GM12878 (cell line): ENCODE results near the gene GZMH. TPM values are rescaled to one million over a fixed set of nuclear protein-coding genes. Genes with fewer than 3 reads are reported as not detected.

ENCODE experiments used
- ATAC-seq: fragments of 200-7000 bp; cut with Tn5 transposase; 3 replicates; pipeline ENCODE4 v1.9.1; 2020; ENCODE audit warnings: mild to moderate bottlenecking, moderate library complexity
- BruUV-seq: library from RNA; stranded (reverse); fragments of 400-500 nt; replicated peaks from 2 replicates; lab custom pipeline; 2021; lab: Mats Ljungman, UMichigan
- CTCF ChIA-PET: fragments of 300-600 bp; sonication (Branson Sonifier 250); formaldehyde crosslinking; extraction: SDS; loops from one replicate; lab custom pipeline; 2021; ENCODE audit warnings: inconsistent platforms; lab: Yijun Ruan, JAX
- POLR2A ChIA-PET: fragments of 350-600 bp; formaldehyde crosslinking; extraction: SDS; loops from one replicate; lab custom pipeline; 2021; ENCODE audit warnings: inconsistent platforms; lab: Charles Lee
- RAD21 ChIA-PET: fragments of 300-600 bp; sonication (Branson Sonifier 250); formaldehyde crosslinking; loops from one replicate; lab custom pipeline; 2023; ENCODE audit warnings: antibody characterized with exemption; ENCODE audit not compliant: unreplicated experiment; lab: Charles Lee
- SMC1A ChIA-PET: fragments of 300-600 bp; sonication (Branson Sonifier 250); formaldehyde crosslinking; loops from one replicate; lab custom pipeline; 2023; ENCODE audit not compliant: unreplicated experiment, uncharacterized antibody; lab: Charles Lee
- DNase-seq: peaks from one replicate; pipeline ENCODE4 v3.0.0-alpha.2; 2011; ENCODE audit warnings: low read depth, low spot score
- FAIRE-seq: peaks from 3 replicates; lab custom pipeline; 2011; peaks lifted over from hg19 to GRCh38; lab: Jason Lieb, UNC
- H2AFZ ChIP-seq: 2 replicates; pipeline ENCODE4 v1.6.0; 2011; ENCODE audit warnings: low read depth, low read length, control low read depth; ENCODE audit not compliant: control insufficient read depth
- H3K27ac ChIP-seq: 2 replicates; pipeline ENCODE4 v1.5.1; 2011; ENCODE audit warnings: control low read depth; ENCODE audit not compliant: control insufficient read depth, insufficient read depth
- H3K27me3 ChIP-seq, 2 experiments: replicated peaks in 1 of 2; 2 replicates each; pipeline versions ENCODE4 v1.6.0 to v1.6.1; 2011; ENCODE audit warnings: low read length in 1 of 2; ENCODE audit not compliant: control insufficient read depth in 2 of 2, insufficient read depth in 2 of 2
- H3K36me3 ChIP-seq, 2 experiments: 2 replicates each; pipeline ENCODE4 v1.5.1; 2011; ENCODE audit warnings: low read length in 1 of 2; ENCODE audit not compliant: control insufficient read depth in 2 of 2, insufficient read depth in 2 of 2
- H3K4me1 ChIP-seq: 2 replicates; pipeline ENCODE4 v1.6.1; 2011; ENCODE audit warnings: mild to moderate bottlenecking, low read length, moderate library complexity, mixed read lengths; ENCODE audit not compliant: control insufficient read depth, insufficient read depth
- H3K4me2 ChIP-seq: 2 replicates; pipeline ENCODE4 v1.6.0; 2011; ENCODE audit warnings: control low read depth; ENCODE audit not compliant: control insufficient read depth, insufficient read depth
- H3K4me3 ChIP-seq: fragments of 200-600 bp; sonication (generic); 2 replicates; pipeline ENCODE4 v1.5.1; 2016
- H3K79me2 ChIP-seq: 2 replicates; pipeline ENCODE4 v1.6.0; 2011; ENCODE audit warnings: low read length; ENCODE audit not compliant: control insufficient read depth, insufficient read depth
- H3K9ac ChIP-seq: 2 replicates; pipeline ENCODE4 v1.8.0; 2011; ENCODE audit warnings: low read length, control low read depth, mixed read lengths; ENCODE audit not compliant: control insufficient read depth, insufficient read depth
- H3K9me3 ChIP-seq: replicated peaks from 3 replicates; pipeline ENCODE4 v1.5.1; 2011; ENCODE audit warnings: mild to moderate bottlenecking, low read length; ENCODE audit not compliant: control insufficient read depth, insufficient read depth
- H4K20me1 ChIP-seq: 2 replicates; pipeline ENCODE4 v1.6.0; 2011; ENCODE audit not compliant: control insufficient read depth, insufficient read depth
- CHD2 ChIP-seq: IDR thresholded peaks from 2 replicates; pipeline ENCODE4 v1.6.1; 2011; ENCODE audit warnings: low read depth, low read length, improper control_type of control experiment, borderline replicate concordance
- CREM ChIP-seq: IDR thresholded peaks from 2 replicates; pipeline ENCODE4 v1.6.1; 2014; ENCODE audit warnings: antibody characterized with exemption, low read depth
- HDGF ChIP-seq: fragments of 450-650 bp; IDR thresholded peaks from 2 replicates; pipeline ENCODE4 v1.6.1; 2016; ENCODE audit warnings: antibody characterized with exemption
- JUNB ChIP-seq: IDR thresholded peaks from 2 replicates; pipeline ENCODE4 v1.6.1; 2016; ENCODE audit warnings: antibody characterized with exemption, mild to moderate bottlenecking
- MTA2 ChIP-seq: fragments of 450-650 bp; IDR thresholded peaks from 2 replicates; pipeline ENCODE4 v1.6.1; 2016; ENCODE audit warnings: low read depth, mild to moderate bottlenecking, moderate library complexity
- NFIC ChIP-seq: IDR thresholded peaks from 2 replicates; pipeline ENCODE4 v1.6.1; 2012; ENCODE audit warnings: low read depth, mild to moderate bottlenecking, inconsistent platforms, low read length, moderate library complexity
- NFYB ChIP-seq: IDR thresholded peaks from 2 replicates; pipeline ENCODE4 v1.6.1; 2011; ENCODE audit warnings: low read depth, mild to moderate bottlenecking, low read length, improper control_type of control experiment, moderate library complexity; ENCODE audit not compliant: insufficient read depth
- POLR2AphosphoS2 ChIP-seq: IDR thresholded peaks from 2 replicates; pipeline ENCODE4 v1.6.1; 2011; ENCODE audit warnings: low read depth, mild to moderate bottlenecking, low read length, improper control_type of control experiment, moderate library complexity
- RFX5 ChIP-seq: IDR thresholded peaks from 2 replicates; pipeline ENCODE4 v1.6.1; 2011; ENCODE audit warnings: low read depth, low read length, improper control_type of control experiment
- SMARCA5 ChIP-seq: fragments of 450-650 bp; IDR thresholded peaks from 2 replicates; pipeline ENCODE4 v1.6.1; 2017; ENCODE audit warnings: mild to moderate bottlenecking
- SPI1 ChIP-seq: IDR thresholded peaks from 2 replicates; pipeline ENCODE4 v1.6.1; 2011; ENCODE audit warnings: low read depth, mild to moderate bottlenecking, low read length, moderate library complexity, borderline replicate concordance; ENCODE audit not compliant: insufficient read depth
- ZNF384 ChIP-seq: IDR thresholded peaks from 2 replicates; pipeline ENCODE4 v1.6.1; 2012; ENCODE audit warnings: low read depth, mild to moderate bottlenecking, low read length, improper control_type of control experiment, borderline replicate concordance
- ZSCAN29 ChIP-seq: fragments of 450-650 bp; IDR thresholded peaks from 2 replicates; pipeline ENCODE4 v1.6.1; 2017; ENCODE audit warnings: mild to moderate bottlenecking, moderate library complexity
- WGBS: methylation state at CpG from one replicate; pipeline ENCODE4 v1.1.6; 2016; ENCODE audit warnings: low lambda C conversion rate; ENCODE audit not compliant: insufficient replicate concordance, insufficient coverage; ENCODE audit errors: missing lambda C conversion rate; 5-methylcytosine and 5-hydroxymethylcytosine counted together
- in situ Hi-C: fragments of 300-500 bp; cut with MboI; formaldehyde crosslinking; loops from 9 replicates; pipeline ENCODE4 v1.14.3; 2018; ENCODE audit warnings: mixed read lengths
- intact Hi-C: fragments of 100-400 bp; cut with micrococcal nuclease; formaldehyde crosslinking; loops from one replicate; pipeline ENCODE4 v1.14.2; 2022; ENCODE audit not compliant: unreplicated experiment
- polyA plus RNA-seq, 11 experiments: library from polyadenylated mRNA; depleted of rRNA in 4 of 11; unstranded in 6 of 11; stranded (reverse) in 5 of 11; fragments of >200 nt; fragmentation: Nextera tagmentation in 4 of 11; fragmentation: Illumina TruSeq in 1 of 11; extraction: Ambion mirVana in 4 of 11; extraction: Trizol in 1 of 11; gene quantifications; 1 replicate in 1 of 11; 2 replicates in 10 of 11; pipeline versions ENCODE4 v1.2.1 to v1.2.3, GENCODE V29; 2011 to 2016; ENCODE audit warnings: inconsistent platforms in 2 of 11, missing spikeins in 2 of 11, low read depth in 1 of 11
- total RNA-seq, 4 experiments: library from RNA; depleted of rRNA in 3 of 4; stranded (reverse); fragments of >200 nt in 3 of 4; fragmentation: Illumina TruSeq in 1 of 4; extraction: Trizol in 1 of 4; gene quantifications; 2 replicates each; pipeline versions ENCODE4 v1.2.1 to v1.2.3, GENCODE V29; 2013 to 2021
- TF ChIP-seq, protein P1 (sequence below): IDR thresholded peaks from 2 replicates; pipeline ENCODE4 v1.6.1; 2011; ENCODE audit warnings: low read depth, mild to moderate bottlenecking, low read length, moderate library complexity, borderline replicate concordance; ENCODE audit errors: extremely low read depth
- TF ChIP-seq, protein P2 (sequence below): fragments of 450-650 bp; conservative IDR thresholded peaks from 2 replicates; pipeline ENCODE4 v1.6.1; 2017; ENCODE audit warnings: mild to moderate bottlenecking, moderate library complexity
- TF ChIP-seq, protein P3 (sequence below): fragments of 450-650 bp; IDR thresholded peaks from 2 replicates; pipeline ENCODE4 v1.6.1; 2016; ENCODE audit warnings: mild to moderate bottlenecking

Gene GZMH
- total and polyA plus RNA-seq, 10 of the 15 experiments (the other 5 are each of a cell fraction or from before 2014, with no cell fraction given), result 0.16 to 0.53 (median 0.22) TPM; not detected in 6

DNA sequence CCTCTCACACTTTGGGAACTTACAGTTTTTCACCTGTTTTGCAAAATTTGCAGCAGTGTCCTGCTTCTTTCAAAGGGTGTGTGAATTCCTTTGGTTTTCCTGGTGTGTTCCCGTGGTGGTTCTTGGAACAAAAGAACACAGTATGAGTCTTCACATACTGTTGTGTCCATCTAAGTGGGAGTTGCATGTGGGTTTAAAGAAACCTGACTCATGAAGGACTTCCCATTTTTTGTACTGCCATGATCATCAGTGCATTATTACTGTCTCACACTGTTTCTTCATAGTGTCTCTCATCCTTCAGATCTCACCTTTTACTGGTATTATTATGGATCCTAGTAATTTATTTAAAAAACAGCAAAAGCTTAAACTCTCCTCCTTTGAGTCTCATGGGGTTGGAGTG lies 3.8 kb upstream of the GZMH start:
- Histone ChIP-seq H3K4me2 (no peak overlapping the region), H3K27me3 (no peaks in the 10 kb centered on the region), H4K20me1 (no peaks in the 10 kb centered on the region), H3K36me3 (no peaks in the 10 kb centered on the region)
- POLR2A ChIA-PET, result no interaction called here
- no peak for TF ChIP-seq JUNB
- TF ChIP-seq HDGF, result no peak
- no peak for TF ChIP-seq POLR2AphosphoS2
- TF ChIP-seq SPI1, result peak; percentile 44; the same call in 1 of the 2 replicates
- no peak for TF ChIP-seq MTA2
- TF ChIP-seq, all 136 proteins: peak for 1
- ChIA-PET CTCF (interaction anchor here (1.6 kb wide), 1 partner anchor 66 kb away, joined by 6 read pairs; no protein-coding TSS in a partner anchor), SMC1A (interaction anchor here (1.2 to 1.8 kb wide), 2 partner anchors 9 to 44 kb away, joined by 3 to 4 read pairs; no protein-coding TSS in a partner anchor), RAD21 (interaction anchor here (0.7 kb wide), 1 partner anchor 61 kb away, joined by 3 read pairs; no protein-coding TSS in a partner anchor)
- WGBS, result 0% methylated on average over 1 of the region's 1 CpG
- Histone ChIP-seq H3K4me1 (peaks cover 19% of the 10 kb centered on the region), H3K79me2 (no peaks in the 10 kb centered on the region), H3K4me3 (no peak overlapping the region), H3K9me3 (no peaks in the 10 kb centered on the region), H3K9ac (no peak overlapping the region), H3K27ac (no peak overlapping the region), H2AFZ (no peak overlapping the region)
- no TSS peak for BruUV-seq
- intact Hi-C loops (no loop called here), in situ Hi-C loops (no loop called here)
- FAIRE-seq (peak; percentile 41), ATAC-seq (no peak), DNase-seq (no peak)

DNA sequence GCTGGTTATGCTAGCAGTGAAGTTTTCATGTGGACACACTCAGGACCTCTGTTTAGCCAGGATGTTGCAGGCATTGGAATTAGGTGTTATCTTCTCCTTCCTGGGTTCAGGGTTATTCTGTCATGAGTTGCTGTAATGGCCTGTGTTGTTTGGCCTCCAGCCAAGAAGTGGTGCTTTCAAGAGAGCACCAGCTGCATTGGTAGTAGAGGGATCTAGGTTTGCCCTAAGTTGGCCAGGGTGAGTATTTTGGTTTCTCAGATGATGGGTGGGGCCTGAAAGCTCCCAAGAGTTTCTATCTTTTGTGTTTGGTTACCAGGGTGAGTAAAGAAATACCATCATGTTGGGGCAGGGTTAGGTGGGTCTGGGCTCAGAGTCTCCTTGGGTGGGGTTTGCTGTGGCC lies 2.7 kb upstream of the GZMH start:
- no peak overlapping the region for H3K9ac ChIP-seq
- H3K27me3 ChIP-seq, result no peaks in the 10 kb centered on the region
- POLR2A ChIA-PET, result no interaction called here
- H3K79me2 ChIP-seq, result no peaks in the 10 kb centered on the region
- no peak overlapping the region for H2AFZ ChIP-seq
- no peaks in the 10 kb centered on the region for H4K20me1 ChIP-seq
- no peak overlapping the region for H3K4me3 ChIP-seq
- H3K36me3 ChIP-seq, result no peaks in the 10 kb centered on the region
- no peak overlapping the region for H3K27ac ChIP-seq
- no peak overlapping the region for H3K4me2 ChIP-seq
- in situ Hi-C loops (no loop called here), intact Hi-C loops (no loop called here)
- SMC1A ChIA-PET, result interaction anchor here (1.3 to 1.8 kb wide), 2 partner anchors 11 to 13 kb away, joined by 3 to 4 read pairs; no protein-coding TSS in a partner anchor
- CTCF ChIA-PET, result interaction anchor here (1.0 kb wide), 1 partner anchor 98 kb away, joined by 3 read pairs; no protein-coding TSS in a partner anchor
- H3K9me3 ChIP-seq, result no peaks in the 10 kb centered on the region
- DNase-seq (no peak), ATAC-seq (no peak), FAIRE-seq (no peak)
- RAD21 ChIA-PET, result no interaction called here
- no TSS peak for BruUV-seq
- peaks cover 19% of the 10 kb centered on the region for H3K4me1 ChIP-seq
- TF ChIP-seq NFYB, result no peak
- TF ChIP-seq, protein P1, sequence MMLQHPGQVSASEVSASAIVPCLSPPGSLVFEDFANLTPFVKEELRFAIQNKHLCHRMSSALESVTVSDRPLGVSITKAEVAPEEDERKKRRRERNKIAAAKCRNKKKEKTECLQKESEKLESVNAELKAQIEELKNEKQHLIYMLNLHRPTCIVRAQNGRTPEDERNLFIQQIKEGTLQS, result no peak
- TF ChIP-seq NFIC, result no peak
- TF ChIP-seq ZSCAN29, result no peak
- TF ChIP-seq, protein P2, sequence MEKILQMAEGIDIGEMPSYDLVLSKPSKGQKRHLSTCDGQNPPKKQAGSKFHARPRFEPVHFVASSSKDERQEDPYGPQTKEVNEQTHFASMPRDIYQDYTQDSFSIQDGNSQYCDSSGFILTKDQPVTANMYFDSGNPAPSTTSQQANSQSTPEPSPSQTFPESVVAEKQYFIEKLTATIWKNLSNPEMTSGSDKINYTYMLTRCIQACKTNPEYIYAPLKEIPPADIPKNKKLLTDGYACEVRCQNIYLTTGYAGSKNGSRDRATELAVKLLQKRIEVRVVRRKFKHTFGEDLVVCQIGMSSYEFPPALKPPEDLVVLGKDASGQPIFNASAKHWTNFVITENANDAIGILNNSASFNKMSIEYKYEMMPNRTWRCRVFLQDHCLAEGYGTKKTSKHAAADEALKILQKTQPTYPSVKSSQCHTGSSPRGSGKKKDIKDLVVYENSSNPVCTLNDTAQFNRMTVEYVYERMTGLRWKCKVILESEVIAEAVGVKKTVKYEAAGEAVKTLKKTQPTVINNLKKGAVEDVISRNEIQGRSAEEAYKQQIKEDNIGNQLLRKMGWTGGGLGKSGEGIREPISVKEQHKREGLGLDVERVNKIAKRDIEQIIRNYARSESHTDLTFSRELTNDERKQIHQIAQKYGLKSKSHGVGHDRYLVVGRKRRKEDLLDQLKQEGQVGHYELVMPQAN, result no peak
- no peak for TF ChIP-seq CREM
- TF ChIP-seq, protein P3, sequence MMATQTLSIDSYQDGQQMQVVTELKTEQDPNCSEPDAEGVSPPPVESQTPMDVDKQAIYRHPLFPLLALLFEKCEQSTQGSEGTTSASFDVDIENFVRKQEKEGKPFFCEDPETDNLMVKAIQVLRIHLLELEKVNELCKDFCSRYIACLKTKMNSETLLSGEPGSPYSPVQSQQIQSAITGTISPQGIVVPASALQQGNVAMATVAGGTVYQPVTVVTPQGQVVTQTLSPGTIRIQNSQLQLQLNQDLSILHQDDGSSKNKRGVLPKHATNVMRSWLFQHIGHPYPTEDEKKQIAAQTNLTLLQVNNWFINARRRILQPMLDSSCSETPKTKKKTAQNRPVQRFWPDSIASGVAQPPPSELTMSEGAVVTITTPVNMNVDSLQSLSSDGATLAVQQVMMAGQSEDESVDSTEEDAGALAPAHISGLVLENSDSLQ, result no peak
- no peak for TF ChIP-seq RFX5
- no peak for TF ChIP-seq CHD2
- TF ChIP-seq SMARCA5, result no peak
- TF ChIP-seq ZNF384, result no peak
